HepG2 (cell line): ENCODE results near the gene SH2D3C. TPM values are rescaled to one million over a fixed set of nuclear protein-coding genes. Genes with fewer than 3 reads are reported as not detected.
A peak's percentile ranks its signal among the peaks of the same experiment; 100 is the strongest.

Experiments
- BRCA1 ChIP-seq: sonication (generic); formaldehyde crosslinking; IDR thresholded peaks from 2 replicates; pipeline ENCODE4 v1.4.0; 2020; ENCODE audit warnings: missing genetic modification reagents
- FOXK2 ChIP-seq: fragments of 450-650 bp; IDR thresholded peaks from 2 replicates; pipeline ENCODE4 v1.6.1; 2016
- HINFP ChIP-seq: sonication (generic); formaldehyde crosslinking; IDR thresholded peaks from 2 replicates; pipeline ENCODE4 v1.4.0; 2020; ENCODE audit warnings: low read depth, mild to moderate bottlenecking, missing genetic modification reagents
- NCOR1 ChIP-seq: fragments of 200-600 bp; sonication (generic); IDR thresholded peaks from 2 replicates; pipeline ENCODE4 v1.7.0; 2017; ENCODE audit warnings: antibody characterized with exemption, low read length, borderline replicate concordance
- RARA ChIP-seq: IDR thresholded peaks from 2 replicates; pipeline ENCODE4 v1.6.1; 2016; ENCODE audit warnings: missing genetic modification reagents, missing compliant biosample characterization
- TIGD3 ChIP-seq: sonication (generic); formaldehyde crosslinking; IDR thresholded peaks from 2 replicates; pipeline ENCODE4 v1.5.1; 2020; ENCODE audit warnings: mild to moderate bottlenecking, missing genetic modification reagents, borderline replicate concordance
- ZNF335 ChIP-seq: sonication (generic); formaldehyde crosslinking; IDR thresholded peaks from 2 replicates; pipeline ENCODE4 v1.4.0; 2020; ENCODE audit warnings: missing genetic modification reagents
- ZNF790 ChIP-seq: sonication (generic); formaldehyde crosslinking; IDR thresholded peaks from 2 replicates; pipeline ENCODE4 v1.8.0; 2022; ENCODE audit warnings: missing genetic modification reagents, mild to moderate bottlenecking, borderline replicate concordance
- ZSCAN5A ChIP-seq: sonication (generic); formaldehyde crosslinking; IDR thresholded peaks from 2 replicates; pipeline ENCODE4 v1.8.0; 2022; ENCODE audit warnings: mild to moderate bottlenecking, missing genetic modification reagents, borderline replicate concordance
- polyA plus RNA-seq, 8 experiments: library from polyadenylated mRNA; depleted of rRNA in 3 of 8; stranded (reverse) in 7 of 8; unstranded in 1 of 8; fragments of >200 nt; fragmentation: Illumina TruSeq in 4 of 8; extraction: Trizol in 4 of 8; gene quantifications; 2 replicates each; pipeline versions ENCODE4 v1.2.1 to v1.2.3, GENCODE V29; 2011 to 2016; ENCODE audit warnings: low read depth in 4 of 8, missing spikeins in 1 of 8, mixed read lengths in 1 of 8; ENCODE audit not compliant: insufficient read depth in 1 of 8
- total RNA-seq, 5 experiments: library from RNA; depleted of rRNA; stranded (reverse); fragments of >200 nt; fragmentation: Illumina TruSeq; extraction: Trizol; gene quantifications; 2 replicates each; pipeline ENCODE4 v1.2.3, GENCODE V29; 2016; ENCODE audit warnings: low read depth in 1 of 5

SH2D3C gene
- total and polyA plus RNA-seq, 2 of the 13 experiments (the other 11 are each of a cell fraction or from before 2014, with no cell fraction given), result not detected

GRCh38 chr9:127751269-127752054, 27.0 kb downstream of the SH2D3C start (continued):
- no peak for TF ChIP-seq HINFP (CRISPR knock-in tag)
- 0 out of 2 replicates have a peak, but pooled peaks have one; percentile 25 for TF ChIP-seq RARA (CRISPR knock-in tag)
- 0 out of 2 replicates have a peak, but pooled peaks have one; percentile 50 for TF ChIP-seq ZNF335
- no peak for TF ChIP-seq FOXK2
- no peak for TF ChIP-seq ZSCAN5A (CRISPR knock-in tag)
- TF ChIP-seq TIGD3 (CRISPR knock-in tag), result no peak
- no peak for TF ChIP-seq BRCA1 (CRISPR knock-in tag)
- TF ChIP-seq NCOR1, result no peak
- TF ChIP-seq ZNF790, result no peak
